AG04449 (cell line): ENCODE data around the gene OLFML2A.

ENCODE experiments used
- CTCF ChIA-PET: fragments of 350-600 bp; formaldehyde crosslinking; extraction: SDS; loops from one replicate; lab custom pipeline; 2021; ENCODE audit warnings: antibody characterized with exemption; lab: Yijun Ruan, JAX
- POLR2A ChIA-PET: fragments of 400-600, 350-600 bp; formaldehyde crosslinking; extraction: SDS; loops from one replicate; lab custom pipeline; 2020; ENCODE audit warnings: antibody characterized with exemption, inconsistent platforms; lab: Yijun Ruan, JAX
- DNase-seq: peaks from one replicate; pipeline ENCODE4 v3.0.0-alpha.2; 2010; ENCODE audit warnings: low read depth, low spot score
- H3K4me3 ChIP-seq: 2 replicates; pipeline ENCODE4 v1.5.1; 2011; ENCODE audit warnings: low read depth, mild to moderate bottlenecking, control low read depth, low read length
- CTCF ChIP-seq: IDR thresholded peaks from one replicate; pipeline ENCODE4 v1.5.1; 2011; ENCODE audit warnings: mild to moderate bottlenecking, moderate library complexity, low read length, control low read depth, inconsistent platforms; ENCODE audit not compliant: insufficient read depth; ENCODE audit errors: missing control alignments

OLFML2A gene

DNA sequence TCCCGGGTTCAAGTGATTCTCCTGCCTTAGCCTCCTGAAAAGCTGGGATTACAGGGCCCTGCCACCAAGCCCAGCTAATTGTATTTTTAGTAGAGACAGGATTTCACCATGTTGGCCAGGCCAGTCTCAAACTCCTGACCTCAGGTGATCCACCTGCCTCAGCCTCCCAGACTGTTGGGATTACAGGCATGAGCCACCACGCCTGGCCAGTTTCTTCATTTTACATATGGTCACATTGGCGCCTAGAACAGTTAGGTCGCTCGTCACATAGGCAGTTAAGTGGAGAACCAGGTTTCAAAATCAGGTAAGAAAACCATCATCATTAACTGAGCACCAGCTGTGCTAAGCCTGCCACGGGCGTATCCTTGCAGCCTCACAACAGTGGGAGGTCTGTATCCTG is 36.1 kb downstream of the OLFML2A start:
- no peak overlapping the region for H3K4me3 ChIP-seq
- TF ChIP-seq CTCF: no peak
- POLR2A ChIA-PET: no interaction called here
- CTCF ChIA-PET: interaction anchor here (1.4 to 8.5 kb wide), 6 partner anchors 17 to 43 kb away, joined by 4 to 85 read pairs (median 10); partner anchors contain the start of genes NR6A1 and WDR38
- DNase-seq: no peak

GRCh38 chr9:124813501-124814163 is 36.7 kb downstream of the OLFML2A start:
- no peak for TF ChIP-seq CTCF
- H3K4me3 ChIP-seq: no peak overlapping the region
- ChIA-PET CTCF (interaction anchor here (0.7 to 8.5 kb wide), 9 partner anchors 13 to 42 kb away, joined by 3 to 85 read pairs (median 5); partner anchors contain the start of genes NR6A1 and WDR38), POLR2A (no interaction called here)
- DNase-seq: no peak

DNA sequence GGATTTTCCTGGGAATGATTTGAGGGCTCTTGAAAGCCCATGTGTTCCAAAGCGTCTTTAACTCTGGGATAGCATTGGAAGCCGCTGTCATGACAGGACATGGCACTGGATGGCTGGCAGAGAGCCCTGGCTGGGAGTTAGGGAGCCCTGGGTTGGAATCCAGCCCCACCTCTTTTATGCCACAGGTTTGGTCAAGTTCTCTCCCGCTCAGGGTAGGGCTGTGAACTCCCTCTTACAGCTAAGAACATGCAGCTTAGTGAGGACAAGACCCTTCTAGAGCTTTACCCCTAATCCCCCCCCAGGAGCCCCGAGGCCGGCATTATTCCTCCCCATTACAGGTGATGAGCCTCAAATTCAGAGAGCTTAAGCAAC is 37.2 kb downstream of the OLFML2A start:
- no peak for TF ChIP-seq CTCF
- H3K4me3 ChIP-seq: no peak overlapping the region
- DNase-seq: no peak
- ChIA-PET CTCF (interaction anchor here (0.7 to 8.5 kb wide), 8 partner anchors 14 to 42 kb away, joined by 3 to 85 read pairs (median 4); partner anchors contain the start of genes NR6A1 and WDR38), POLR2A (no interaction called here)

- ChIA-PET POLR2A (no interaction called here), CTCF (interaction anchor here (5.5 to 8.5 kb wide), 2 partner anchors 38 to 43 kb away, joined by 38 to 85 read pairs; partner anchors contain the start of genes NR6A1 and WDR38)
- TF ChIP-seq CTCF: no peak
- no peak overlapping the region for H3K4me3 ChIP-seq
- no peak for DNase-seq
Observed at GRCh38 chr9:124815601-124816000, 38.7 kb downstream of the OLFML2A start.

GRCh38 chr9:124818431-124819281 is 41.7 kb downstream of the OLFML2A start:
- ChIA-PET CTCF (interaction anchor here (0.8 to 2.6 kb wide), 9 partner anchors 10 to 46 kb away, joined by 3 to 13 read pairs (median 4); partner anchors contain the start of gene WDR38), POLR2A (no interaction called here)
- H3K4me3 ChIP-seq: no peak overlapping the region
- TF ChIP-seq CTCF: no peak
- no peak for DNase-seq
